Measurements from ENCODE around the gene LRMDA. TPM values are rescaled to one million over a fixed set of nuclear protein-coding genes. Genes with fewer than 3 reads are reported as not detected.

The LRMDA gene
- total RNA-seq, 2 experiments from 2014 or later = not detected

- no peak for DNase-seq (ENCODE audit: low spot score)
- Histone ChIP-seq H3K4me1 (ENCODE audit: insufficient read depth, low read length, poor library complexity, severe bottlenecking) (no peaks in the 10 kb centered on the region), H3K27ac (ENCODE audit: low read depth, low read length, poor library complexity, severe bottlenecking) (no peak overlapping the region), H3K9me3 (ENCODE audit: low read length) (no peaks in the 10 kb centered on the region), H3K4me3 (ENCODE audit: low read depth, low read length, poor library complexity, severe bottlenecking) (no peak overlapping the region), H4K20me1 (ENCODE audit: insufficient read depth, low read length) (no peaks in the 10 kb centered on the region), H3K4me2 (ENCODE audit: low read length) (no peak overlapping the region), H2AFZ (ENCODE audit: low read length) (no peak overlapping the region), H3K79me2 (ENCODE audit: insufficient read depth, low read depth, low read length) (no peaks in the 10 kb centered on the region), H3K36me3 (ENCODE audit: insufficient read depth, low read length) (no peaks in the 10 kb centered on the region), H3K9me2 (ENCODE audit: insufficient read depth, low read length) (no peaks in the 10 kb centered on the region)
- intact Hi-C loops (cut with micrococcal nuclease; ENCODE audit: unreplicated experiment) = no loop called here
- POLR2A ChIA-PET = no interaction called here
- CTCF ChIA-PET (ENCODE audit: unreplicated experiment) = no interaction called here
- TF ChIP-seq EZH2phosphoT487 (IDR thresholded peaks at IDR 0.05; ENCODE audit: borderline replicate concordance, low read depth, low read length) = no peak
- TF ChIP-seq, protein P1, sequence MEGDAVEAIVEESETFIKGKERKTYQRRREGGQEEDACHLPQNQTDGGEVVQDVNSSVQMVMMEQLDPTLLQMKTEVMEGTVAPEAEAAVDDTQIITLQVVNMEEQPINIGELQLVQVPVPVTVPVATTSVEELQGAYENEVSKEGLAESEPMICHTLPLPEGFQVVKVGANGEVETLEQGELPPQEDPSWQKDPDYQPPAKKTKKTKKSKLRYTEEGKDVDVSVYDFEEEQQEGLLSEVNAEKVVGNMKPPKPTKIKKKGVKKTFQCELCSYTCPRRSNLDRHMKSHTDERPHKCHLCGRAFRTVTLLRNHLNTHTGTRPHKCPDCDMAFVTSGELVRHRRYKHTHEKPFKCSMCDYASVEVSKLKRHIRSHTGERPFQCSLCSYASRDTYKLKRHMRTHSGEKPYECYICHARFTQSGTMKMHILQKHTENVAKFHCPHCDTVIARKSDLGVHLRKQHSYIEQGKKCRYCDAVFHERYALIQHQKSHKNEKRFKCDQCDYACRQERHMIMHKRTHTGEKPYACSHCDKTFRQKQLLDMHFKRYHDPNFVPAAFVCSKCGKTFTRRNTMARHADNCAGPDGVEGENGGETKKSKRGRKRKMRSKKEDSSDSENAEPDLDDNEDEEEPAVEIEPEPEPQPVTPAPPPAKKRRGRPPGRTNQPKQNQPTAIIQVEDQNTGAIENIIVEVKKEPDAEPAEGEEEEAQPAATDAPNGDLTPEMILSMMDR (conservative IDR thresholded peaks at IDR 0.05; ENCODE audit: low read length) = no peak
- no TSS peak for BruUV-seq (replicated peaks)
Observed at GRCh38 chr10:75694790-75695189, 263.4 kb downstream of the LRMDA start.

GRCh38 chr10:75695994-75696393, 264.6 kb downstream of the LRMDA start:
- Histone ChIP-seq H3K27ac (ENCODE audit: low read depth, low read length, poor library complexity, severe bottlenecking) (no peak overlapping the region), H3K79me2 (ENCODE audit: insufficient read depth, low read depth, low read length) (no peaks in the 10 kb centered on the region), H3K36me3 (ENCODE audit: insufficient read depth, low read length) (no peaks in the 10 kb centered on the region), H2AFZ (ENCODE audit: low read length) (no peak overlapping the region), H3K4me1 (ENCODE audit: insufficient read depth, low read length, poor library complexity, severe bottlenecking) (no peaks in the 10 kb centered on the region), H3K4me3 (ENCODE audit: low read depth, low read length, poor library complexity, severe bottlenecking) (no peak overlapping the region), H3K9me2 (ENCODE audit: insufficient read depth, low read length) (no peaks in the 10 kb centered on the region), H3K4me2 (ENCODE audit: low read length) (no peak overlapping the region), H3K9me3 (ENCODE audit: low read length) (no peaks in the 10 kb centered on the region), H4K20me1 (ENCODE audit: insufficient read depth, low read length) (no peaks in the 10 kb centered on the region)
- POLR2A ChIA-PET = interaction anchor here (0.5 to 0.9 kb wide), 2 partner anchors 11 to 829 kb away, joined by 3 read pairs; no protein-coding TSS in a partner anchor
- TF ChIP-seq, protein P1 (conservative IDR thresholded peaks at IDR 0.05; ENCODE audit: low read length) = no peak
- no peak for TF ChIP-seq EZH2phosphoT487 (IDR thresholded peaks at IDR 0.05; ENCODE audit: borderline replicate concordance, low read depth, low read length)
- intact Hi-C loops (cut with micrococcal nuclease; ENCODE audit: unreplicated experiment) = no loop called here
- BruUV-seq (replicated peaks) = no TSS peak
- CTCF ChIA-PET (ENCODE audit: unreplicated experiment) = no interaction called here
- DNase-seq (ENCODE audit: low spot score) = no peak

- Histone ChIP-seq H4K20me1 (ENCODE audit: insufficient read depth, low read length) (no peaks in the 10 kb centered on the region), H3K9me2 (ENCODE audit: insufficient read depth, low read length) (no peaks in the 10 kb centered on the region), H3K27ac (ENCODE audit: low read depth, low read length, poor library complexity, severe bottlenecking) (no peak overlapping the region), H2AFZ (ENCODE audit: low read length) (no peak overlapping the region), H3K9me3 (ENCODE audit: low read length) (no peaks in the 10 kb centered on the region), H3K4me2 (ENCODE audit: low read length) (no peak overlapping the region), H3K36me3 (ENCODE audit: insufficient read depth, low read length) (no peaks in the 10 kb centered on the region), H3K4me3 (ENCODE audit: low read depth, low read length, poor library complexity, severe bottlenecking) (no peak overlapping the region), H3K4me1 (ENCODE audit: insufficient read depth, low read length, poor library complexity, severe bottlenecking) (no peaks in the 10 kb centered on the region), H3K79me2 (ENCODE audit: insufficient read depth, low read depth, low read length) (no peaks in the 10 kb centered on the region)
- DNase-seq (ENCODE audit: low spot score) = no peak
- intact Hi-C loops (cut with micrococcal nuclease; ENCODE audit: unreplicated experiment) = no loop called here
- ChIA-PET CTCF (ENCODE audit: unreplicated experiment) (no interaction called here), POLR2A (interaction anchor here (0.9 kb wide), 1 partner anchor 12 kb away, joined by 3 read pairs; no protein-coding TSS in a partner anchor)
- no TSS peak for BruUV-seq (replicated peaks)
- TF ChIP-seq EZH2phosphoT487 (IDR thresholded peaks at IDR 0.05; ENCODE audit: borderline replicate concordance, low read depth, low read length) = no peak
- TF ChIP-seq, protein P1 (conservative IDR thresholded peaks at IDR 0.05; ENCODE audit: low read length) = no peak
Observed at GRCh38 chr10:75696536-75696935, 265.1 kb downstream of the LRMDA start.

Measured in OCI-LY7 (cell line).